Activated CD8-positive, alpha-beta T cell treated with anti-CD3 and anti-CD28 coated beads for 36 hours (primary cell): ENCODE data around the gene RANBP1. TPM values are rescaled to one million over a fixed set of nuclear protein-coding genes. Genes with fewer than 3 reads are reported as not detected.

Source experiments
- ATAC-seq: fragments of 200-7000 bp; cut with Tn5 transposase; one replicate; pipeline ENCODE4 v1.10.0; 2021; ENCODE audit warnings: mild to moderate bottlenecking, moderate library complexity
- CTCF ChIA-PET: fragments of 350-600 bp; sonication (Branson Sonifier 250); formaldehyde crosslinking; loops from one replicate; lab custom pipeline; 2021; ENCODE audit warnings: antibody characterized with exemption; lab: Charles Lee
- POLR2A ChIA-PET: fragments of 350-600 bp; sonication (Branson Sonifier 250); formaldehyde crosslinking; loops from one replicate; lab custom pipeline; 2021; ENCODE audit warnings: antibody characterized with exemption; lab: Charles Lee
- DNase-seq: peaks from one replicate; pipeline ENCODE4 v3.0.0-alpha.2; 2020
- H3K27ac Mint-ChIP-seq: one replicate; pipeline ENCODE4 v1.8.0; 2021; ENCODE audit warnings: mild to moderate bottlenecking, mixed read lengths
- H3K27me3 Mint-ChIP-seq: one replicate; pipeline ENCODE4 v1.8.0; 2021; ENCODE audit warnings: mixed read lengths
- H3K36me3 Mint-ChIP-seq: one replicate; pipeline ENCODE4 v1.8.0; 2021; ENCODE audit warnings: low read depth, mixed read lengths
- H3K4me1 Mint-ChIP-seq: one replicate; pipeline ENCODE4 v1.8.0; 2021; ENCODE audit warnings: low read depth, mixed read lengths
- H3K4me3 Mint-ChIP-seq: one replicate; pipeline ENCODE4 v1.8.0; 2021; ENCODE audit warnings: mild to moderate bottlenecking, moderate library complexity, mixed read lengths
- H3K9me3 Mint-ChIP-seq: one replicate; pipeline ENCODE4 v1.8.0; 2021; ENCODE audit warnings: mixed read lengths
- CTCF ChIP-seq: fragments of 200-600 bp; IDR thresholded peaks from one replicate; pipeline ENCODE4 v1.8.0; 2022; ENCODE audit warnings: antibody characterized with exemption, mild to moderate bottlenecking
- intact Hi-C: fragments of 100-400 bp; cut with micrococcal nuclease; formaldehyde crosslinking; loops from one replicate; pipeline ENCODE4 v1.10.0; 2022
- total RNA-seq, 2 experiments: library from RNA; stranded (reverse); gene quantifications; one replicate each; pipeline ENCODE4 v1.2.3, GENCODE V29; 2021

The RANBP1 gene
- total RNA-seq, 2 experiments from 2014 or later: 411 to 412 TPM

GRCh38 chr22:20166703-20167102, 50.8 kb downstream of the RANBP1 start:
- no peak overlapping the region for H3K27ac Mint-ChIP-seq
- TF ChIP-seq CTCF: no peak
- H3K4me1 Mint-ChIP-seq: no peaks in the 10 kb centered on the region
- H3K27me3 Mint-ChIP-seq: no peaks in the 10 kb centered on the region
- ATAC-seq (no peak), DNase-seq (no peak)
- POLR2A ChIA-PET: no interaction called here
- intact Hi-C loops: no loop called here
- CTCF ChIA-PET: no interaction called here
- peaks cover 5% of the 10 kb centered on the region for H3K9me3 Mint-ChIP-seq
- H3K36me3 Mint-ChIP-seq: peaks cover 2% of the 10 kb centered on the region
- H3K4me3 Mint-ChIP-seq: no peak overlapping the region

GRCh38 chr22:20167643-20168322, 51.9 kb downstream of the RANBP1 start:
- Mint-ChIP-seq H3K4me3 (no peak overlapping the region), H3K27ac (no peak overlapping the region), H3K36me3 (peaks cover 2% of the 10 kb centered on the region), H3K27me3 (no peaks in the 10 kb centered on the region), H3K9me3 (peaks cover 5% of the 10 kb centered on the region), H3K4me1 (no peaks in the 10 kb centered on the region)
- ATAC-seq (no peak), DNase-seq (no peak)
- no peak for TF ChIP-seq CTCF
- CTCF ChIA-PET: no interaction called here
- intact Hi-C loops: no loop called here
- POLR2A ChIA-PET: no interaction called here

- TF ChIP-seq CTCF: no peak
- DNase-seq (no peak), ATAC-seq (no peak)
- Mint-ChIP-seq H3K27ac (no peak overlapping the region), H3K4me1 (no peaks in the 10 kb centered on the region), H3K36me3 (peaks cover under 1% of the 10 kb centered on the region), H3K27me3 (no peaks in the 10 kb centered on the region), H3K4me3 (no peak overlapping the region), H3K9me3 (peaks cover under 1% of the 10 kb centered on the region)
- intact Hi-C loops: no loop called here
- ChIA-PET POLR2A (no interaction called here), CTCF (no interaction called here)
Observed at GRCh38 chr22:20169253-20169822, 53.4 kb downstream of the RANBP1 start.

- Mint-ChIP-seq H3K9me3 (no peaks in the 10 kb centered on the region), H3K4me3 (no peak overlapping the region), H3K4me1 (no peaks in the 10 kb centered on the region), H3K27ac (no peak overlapping the region), H3K36me3 (no peaks in the 10 kb centered on the region), H3K27me3 (no peaks in the 10 kb centered on the region)
- no peak for TF ChIP-seq CTCF
- ATAC-seq (no peak), DNase-seq (no peak)
- intact Hi-C loops: no loop called here
- ChIA-PET CTCF (no interaction called here), POLR2A (no interaction called here)
Observed at GRCh38 chr22:20170170-20170569, 54.3 kb downstream of the RANBP1 start.

GRCh38 chr22:20171288-20172140, 55.6 kb downstream of the RANBP1 start:
- ChIA-PET CTCF (no interaction called here), POLR2A (no interaction called here)
- Mint-ChIP-seq H3K27me3 (no peaks in the 10 kb centered on the region), H3K4me1 (no peaks in the 10 kb centered on the region), H3K27ac (no peak overlapping the region), H3K9me3 (no peaks in the 10 kb centered on the region), H3K4me3 (no peak overlapping the region), H3K36me3 (no peaks in the 10 kb centered on the region)
- no peak for ATAC-seq
- no peak for DNase-seq
- no peak for TF ChIP-seq CTCF
- intact Hi-C loops: no loop called here
